GM12878 (cell line): ENCODE data around the gene NFU1. TPM values are rescaled to one million over a fixed set of nuclear protein-coding genes. Genes with fewer than 3 reads are reported as not detected.
A peak's percentile ranks its signal among the peaks of the same experiment; 100 is the strongest.

ENCODE experiments used
- ATAC-seq: fragments of 200-7000 bp; cut with Tn5 transposase; 3 replicates; pipeline ENCODE4 v1.9.1; 2020; ENCODE audit warnings: mild to moderate bottlenecking, moderate library complexity
- BruUV-seq: library from RNA; stranded (reverse); fragments of 400-500 nt; replicated peaks from 2 replicates; lab custom pipeline; 2021; lab: Mats Ljungman, UMichigan
- CTCF ChIA-PET: fragments of 300-600 bp; sonication (Branson Sonifier 250); formaldehyde crosslinking; extraction: SDS; loops from one replicate; lab custom pipeline; 2021; ENCODE audit warnings: inconsistent platforms; lab: Yijun Ruan, JAX
- POLR2A ChIA-PET: fragments of 350-600 bp; formaldehyde crosslinking; extraction: SDS; loops from one replicate; lab custom pipeline; 2021; ENCODE audit warnings: inconsistent platforms; lab: Charles Lee
- RAD21 ChIA-PET: fragments of 300-600 bp; sonication (Branson Sonifier 250); formaldehyde crosslinking; loops from one replicate; lab custom pipeline; 2023; ENCODE audit warnings: antibody characterized with exemption; ENCODE audit not compliant: unreplicated experiment; lab: Charles Lee
- SMC1A ChIA-PET: fragments of 300-600 bp; sonication (Branson Sonifier 250); formaldehyde crosslinking; loops from one replicate; lab custom pipeline; 2023; ENCODE audit not compliant: unreplicated experiment, uncharacterized antibody; lab: Charles Lee
- DNase-seq: peaks from one replicate; pipeline ENCODE4 v3.0.0-alpha.2; 2011; ENCODE audit warnings: low read depth, low spot score
- FAIRE-seq: peaks from 3 replicates; lab custom pipeline; 2011; peaks lifted over from hg19 to GRCh38; lab: Jason Lieb, UNC
- H2AFZ ChIP-seq: 2 replicates; pipeline ENCODE4 v1.6.0; 2011; ENCODE audit warnings: low read depth, low read length, control low read depth; ENCODE audit not compliant: control insufficient read depth
- H3K27ac ChIP-seq: 2 replicates; pipeline ENCODE4 v1.5.1; 2011; ENCODE audit warnings: control low read depth; ENCODE audit not compliant: control insufficient read depth, insufficient read depth
- H3K27me3 ChIP-seq, 2 experiments: replicated peaks in 1 of 2; 2 replicates each; pipeline versions ENCODE4 v1.6.0 to v1.6.1; 2011; ENCODE audit warnings: low read length in 1 of 2; ENCODE audit not compliant: control insufficient read depth in 2 of 2, insufficient read depth in 2 of 2
- H3K36me3 ChIP-seq, 2 experiments: 2 replicates each; pipeline ENCODE4 v1.5.1; 2011; ENCODE audit warnings: low read length in 1 of 2; ENCODE audit not compliant: control insufficient read depth in 2 of 2, insufficient read depth in 2 of 2
- H3K4me1 ChIP-seq: 2 replicates; pipeline ENCODE4 v1.6.1; 2011; ENCODE audit warnings: mild to moderate bottlenecking, low read length, moderate library complexity, mixed read lengths; ENCODE audit not compliant: control insufficient read depth, insufficient read depth
- H3K4me2 ChIP-seq: 2 replicates; pipeline ENCODE4 v1.6.0; 2011; ENCODE audit warnings: control low read depth; ENCODE audit not compliant: control insufficient read depth, insufficient read depth
- H3K4me3 ChIP-seq: fragments of 200-600 bp; sonication (generic); 2 replicates; pipeline ENCODE4 v1.5.1; 2016
- H3K79me2 ChIP-seq: 2 replicates; pipeline ENCODE4 v1.6.0; 2011; ENCODE audit warnings: low read length; ENCODE audit not compliant: control insufficient read depth, insufficient read depth
- H3K9ac ChIP-seq: 2 replicates; pipeline ENCODE4 v1.8.0; 2011; ENCODE audit warnings: low read length, control low read depth, mixed read lengths; ENCODE audit not compliant: control insufficient read depth, insufficient read depth
- H3K9me3 ChIP-seq: replicated peaks from 3 replicates; pipeline ENCODE4 v1.5.1; 2011; ENCODE audit warnings: mild to moderate bottlenecking, low read length; ENCODE audit not compliant: control insufficient read depth, insufficient read depth
- H4K20me1 ChIP-seq: 2 replicates; pipeline ENCODE4 v1.6.0; 2011; ENCODE audit not compliant: control insufficient read depth, insufficient read depth
- MEF2A ChIP-seq: IDR thresholded peaks from 2 replicates; pipeline ENCODE4 v1.6.1; 2011; ENCODE audit warnings: low read depth, mild to moderate bottlenecking, low read length, moderate library complexity; ENCODE audit not compliant: insufficient read depth
- ZBED1 ChIP-seq: IDR thresholded peaks from 2 replicates; pipeline ENCODE4 v1.6.1; 2016; ENCODE audit warnings: borderline replicate concordance
- ZBTB33 ChIP-seq: fragments of 450-650 bp; IDR thresholded peaks from 2 replicates; pipeline ENCODE4 v1.6.1; 2017; ENCODE audit warnings: mild to moderate bottlenecking
- WGBS: methylation state at CpG from one replicate; pipeline ENCODE4 v1.1.6; 2016; ENCODE audit warnings: low lambda C conversion rate; ENCODE audit not compliant: insufficient replicate concordance, insufficient coverage; ENCODE audit errors: missing lambda C conversion rate; 5-methylcytosine and 5-hydroxymethylcytosine counted together
- in situ Hi-C: fragments of 300-500 bp; cut with MboI; formaldehyde crosslinking; loops from 9 replicates; pipeline ENCODE4 v1.14.3; 2018; ENCODE audit warnings: mixed read lengths
- intact Hi-C: fragments of 100-400 bp; cut with micrococcal nuclease; formaldehyde crosslinking; loops from one replicate; pipeline ENCODE4 v1.14.2; 2022; ENCODE audit not compliant: unreplicated experiment
- polyA plus RNA-seq, 11 experiments: library from polyadenylated mRNA; depleted of rRNA in 4 of 11; unstranded in 6 of 11; stranded (reverse) in 5 of 11; fragments of >200 nt; fragmentation: Nextera tagmentation in 4 of 11; fragmentation: Illumina TruSeq in 1 of 11; extraction: Ambion mirVana in 4 of 11; extraction: Trizol in 1 of 11; gene quantifications; 1 replicate in 1 of 11; 2 replicates in 10 of 11; pipeline versions ENCODE4 v1.2.1 to v1.2.3, GENCODE V29; 2011 to 2016; ENCODE audit warnings: inconsistent platforms in 2 of 11, missing spikeins in 2 of 11, low read depth in 1 of 11
- total RNA-seq, 4 experiments: library from RNA; depleted of rRNA in 3 of 4; stranded (reverse); fragments of >200 nt in 3 of 4; fragmentation: Illumina TruSeq in 1 of 4; extraction: Trizol in 1 of 4; gene quantifications; 2 replicates each; pipeline versions ENCODE4 v1.2.1 to v1.2.3, GENCODE V29; 2013 to 2021
- TF ChIP-seq, protein P1 (sequence below): fragments of 450-650 bp; IDR thresholded peaks from 2 replicates; pipeline ENCODE4 v1.6.1; 2016; ENCODE audit warnings: mild to moderate bottlenecking

Gene NFU1
- total and polyA plus RNA-seq, 10 of the 15 experiments (the other 5 are each of a cell fraction or from before 2014, with no cell fraction given) = 27.3 to 86.0 (median 41.5) TPM

DNA sequence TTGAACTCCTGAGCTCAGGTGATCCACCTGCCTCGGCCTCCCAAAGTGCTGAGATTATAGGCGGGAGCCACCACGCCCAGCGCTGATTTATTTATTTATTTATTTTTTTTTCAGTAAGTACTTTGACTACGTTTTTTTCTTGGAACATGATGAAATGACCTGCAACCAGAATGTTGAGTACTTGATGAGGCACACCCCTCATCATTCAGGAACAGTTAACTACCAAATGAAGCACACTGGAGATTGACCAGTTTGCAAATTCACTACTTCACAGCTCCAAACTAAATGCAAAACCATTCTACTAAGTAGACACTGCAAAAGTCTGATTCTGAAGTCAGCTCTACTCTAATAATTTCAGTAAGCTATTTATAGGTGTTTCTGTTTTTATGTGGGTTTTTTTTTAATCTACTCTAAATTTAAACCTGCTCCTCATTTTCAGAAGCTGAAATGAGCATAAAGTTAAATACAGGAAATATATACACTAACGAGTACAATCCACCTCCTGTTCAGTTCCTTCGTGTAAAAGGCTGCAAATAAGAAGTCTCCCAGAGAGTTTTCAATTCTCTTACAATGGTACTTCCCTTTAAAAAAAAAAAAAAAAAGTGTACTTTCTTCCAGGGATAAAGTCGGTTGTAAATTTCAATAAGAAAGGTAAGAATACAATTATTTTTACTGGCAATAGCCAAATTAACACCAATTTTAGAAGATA, 51.6 kb downstream of the NFU1 start:
- peak overlapping the region; percentile 79 for H3K4me3 ChIP-seq
- ChIA-PET POLR2A (interaction anchor here (0.6 to 2.7 kb wide), 10 partner anchors 8 to 873 kb away, joined by 3 to 16 read pairs (median 4); partner anchors contain the start of genes MXD1 and NFU1), RAD21 (interaction anchor here (0.8 to 1.9 kb wide), 5 partner anchors 8 to 700 kb away, joined by 3 to 16 read pairs (median 5); partner anchors contain the start of gene NFU1), CTCF (interaction anchor here (0.7 to 3.7 kb wide), 10 partner anchors 8 to 1685 kb away, joined by 3 to 30 read pairs (median 4); partner anchors contain the start of gene NFU1), SMC1A (interaction anchor here (0.6 to 2.2 kb wide), 10 partner anchors 9 to 725 kb away, joined by 3 to 27 read pairs (median 4); partner anchors contain the start of genes MXD1 and NFU1)
- H2AFZ ChIP-seq = no peak overlapping the region
- intact Hi-C loops = loop anchor here (2.0 to 10.0 kb wide), 2 partner anchors 51 to 259 kb away; partner anchors contain the start of genes AAK1 and NFU1
- no TSS peak for BruUV-seq
- TF ChIP-seq, protein P1, sequence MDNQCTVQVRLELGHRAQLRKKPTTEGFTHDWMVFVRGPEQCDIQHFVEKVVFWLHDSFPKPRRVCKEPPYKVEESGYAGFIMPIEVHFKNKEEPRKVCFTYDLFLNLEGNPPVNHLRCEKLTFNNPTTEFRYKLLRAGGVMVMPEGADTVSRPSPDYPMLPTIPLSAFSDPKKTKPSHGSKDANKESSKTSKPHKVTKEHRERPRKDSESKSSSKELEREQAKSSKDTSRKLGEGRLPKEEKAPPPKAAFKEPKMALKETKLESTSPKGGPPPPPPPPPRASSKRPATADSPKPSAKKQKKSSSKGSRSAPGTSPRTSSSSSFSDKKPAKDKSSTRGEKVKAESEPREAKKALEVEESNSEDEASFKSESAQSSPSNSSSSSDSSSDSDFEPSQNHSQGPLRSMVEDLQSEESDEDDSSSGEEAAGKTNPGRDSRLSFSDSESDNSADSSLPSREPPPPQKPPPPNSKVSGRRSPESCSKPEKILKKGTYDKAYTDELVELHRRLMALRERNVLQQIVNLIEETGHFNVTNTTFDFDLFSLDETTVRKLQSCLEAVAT = peak; percentile 60; the same call in 1 of the 2 replicates
- TF ChIP-seq ZBED1 = no peak
- peak; percentile 68; the same call in 1 of the 2 replicates for TF ChIP-seq MEF2A
- TF ChIP-seq ZBTB33 = peak; percentile 46; the same call in 1 of the 2 replicates
- peaks cover 71% of the 10 kb centered on the region for H3K79me2 ChIP-seq
- ATAC-seq (no peak), DNase-seq (no peak), FAIRE-seq (no peak)
- no peaks in the 10 kb centered on the region for H3K9me3 ChIP-seq
- peak overlapping the region; percentile 69 for H3K27ac ChIP-seq
- peak overlapping the region; percentile 64; the same call in 1 of the 2 replicates for H3K4me2 ChIP-seq
- H3K36me3 ChIP-seq = no peaks in the 10 kb centered on the region
- H3K27me3 ChIP-seq = no peaks in the 10 kb centered on the region
- no peak overlapping the region; the same call in none of the 2 replicates for H3K9ac ChIP-seq
- in situ Hi-C loops = no loop called here
- WGBS = 55% methylated on average over 8 of the region's 8 CpGs
- no peaks in the 10 kb centered on the region; the same call in 1 of the 2 replicates for H4K20me1 ChIP-seq
- H3K4me1 ChIP-seq = peaks cover 12% of the 10 kb centered on the region; the same call in 1 of the 2 replicates
